NCI-H1417 (cell line): ENCODE measurements around the gene UQCRHL.

ENCODE experiments used
- DNase-seq, 3 experiments: peaks; one replicate each; lab custom pipeline; 2025; lab: John Stamatoyannopoulos, UW

UQCRHL gene

GRCh38 chr1:15797614-15798390 lies 9.6 kb downstream of the UQCRHL start:
- no peak for DNase-seq

DNA sequence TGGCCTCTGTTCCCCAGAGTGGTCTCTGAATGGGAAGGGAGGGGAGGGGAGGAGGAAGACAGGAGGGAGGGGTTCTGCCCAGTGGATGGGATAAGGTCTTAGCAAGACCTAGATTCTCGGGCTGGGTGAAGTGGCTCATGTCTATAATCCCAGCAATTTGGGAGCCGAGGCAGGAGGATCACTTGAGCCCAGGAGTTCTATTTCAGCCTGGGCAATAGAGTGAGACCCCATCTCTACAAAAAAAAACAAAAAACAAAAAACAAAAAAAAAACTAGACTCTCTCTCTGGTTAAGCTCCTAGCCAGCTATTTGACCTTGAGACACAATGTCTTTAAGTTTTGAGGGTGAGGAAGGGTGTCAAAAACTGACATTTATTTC lies 11.4 kb downstream of the UQCRHL start:
- DNase-seq, result no peak

DNA sequence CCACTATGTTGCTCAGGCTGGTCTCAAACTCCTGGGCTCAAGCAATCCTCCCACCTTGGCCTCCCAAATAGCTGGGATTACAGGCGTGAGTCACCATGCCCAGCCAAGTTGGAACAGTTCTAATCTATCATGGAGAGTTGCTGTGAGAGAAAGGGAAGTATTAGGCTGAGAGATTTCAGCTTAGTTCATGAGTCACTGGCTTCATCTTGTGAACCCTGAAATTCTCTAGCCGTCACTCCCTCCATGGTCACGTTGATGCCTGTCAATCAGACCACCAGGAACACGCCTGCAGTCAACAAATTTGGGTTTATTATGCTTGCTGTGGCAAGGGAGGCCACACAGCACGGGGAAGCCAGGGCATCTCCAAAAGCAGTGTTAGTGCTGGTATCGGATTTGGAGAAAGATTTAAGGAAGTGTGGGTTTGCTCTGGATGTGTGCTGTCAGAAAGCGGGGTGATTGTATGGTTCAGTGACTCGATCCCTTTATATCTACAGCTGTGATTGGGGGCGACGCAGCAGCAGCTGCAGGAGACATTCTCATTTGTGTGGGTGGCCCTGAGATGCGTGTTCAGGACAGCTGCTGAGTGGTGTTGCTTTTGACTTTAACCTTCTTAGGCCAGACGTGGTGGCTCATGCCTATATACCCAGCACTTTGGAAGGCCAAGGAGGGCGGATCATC lies 18.7 kb downstream of the UQCRHL start:
- DNase-seq, result no peak

DNA sequence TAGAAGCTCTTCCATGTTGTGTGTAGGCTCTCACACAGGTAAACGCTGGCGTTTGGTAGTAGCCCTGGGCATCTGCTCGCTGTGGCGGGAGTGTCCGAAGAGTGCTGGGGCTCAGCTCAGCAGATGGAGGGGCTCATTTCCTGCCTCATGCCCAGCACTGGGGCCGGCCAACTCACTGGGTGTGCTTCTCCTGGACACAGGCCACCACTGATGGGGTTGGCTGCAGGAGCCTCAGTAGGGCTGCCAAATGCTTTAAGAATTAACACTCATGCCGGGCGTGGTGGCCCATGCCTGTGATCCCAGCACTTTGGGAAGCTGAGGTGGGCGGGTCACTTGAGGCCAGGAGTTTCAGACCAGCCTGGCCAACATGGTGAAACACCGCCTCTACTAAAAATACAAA lies 20.9 kb downstream of the UQCRHL start:
- DNase-seq, result no peak

GRCh38 chr1:15785683-15786082 lies 21.8 kb downstream of the UQCRHL start:
- no peak for DNase-seq

GRCh38 chr1:15777909-15778707 lies 29.3 kb downstream of the UQCRHL start:
- DNase-seq, result no peak

DNA sequence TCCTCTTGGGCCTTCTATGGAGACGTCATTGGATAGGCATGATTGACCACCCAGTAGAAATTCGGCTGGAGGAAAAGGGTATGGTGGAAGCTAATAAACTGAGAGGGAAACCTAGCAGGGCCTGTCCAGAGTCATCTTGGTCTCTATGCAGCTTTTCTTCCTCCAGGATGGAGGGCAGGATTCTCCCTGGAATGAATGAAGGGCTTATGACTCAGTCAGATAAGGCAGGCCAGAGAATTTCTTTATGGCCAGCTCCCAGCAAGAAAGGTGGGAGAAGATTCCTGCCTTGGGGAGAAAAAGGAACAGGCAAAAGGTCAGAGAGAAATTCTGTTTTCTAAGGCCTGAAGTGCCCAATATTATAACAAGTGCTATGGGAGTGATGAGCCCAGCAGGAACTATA lies 31.7 kb downstream of the UQCRHL start:
- DNase-seq, result no peak

- no peak for DNase-seq
Measured at GRCh38 chr1:15771836-15772515, 35.5 kb downstream of the UQCRHL start.

DNA sequence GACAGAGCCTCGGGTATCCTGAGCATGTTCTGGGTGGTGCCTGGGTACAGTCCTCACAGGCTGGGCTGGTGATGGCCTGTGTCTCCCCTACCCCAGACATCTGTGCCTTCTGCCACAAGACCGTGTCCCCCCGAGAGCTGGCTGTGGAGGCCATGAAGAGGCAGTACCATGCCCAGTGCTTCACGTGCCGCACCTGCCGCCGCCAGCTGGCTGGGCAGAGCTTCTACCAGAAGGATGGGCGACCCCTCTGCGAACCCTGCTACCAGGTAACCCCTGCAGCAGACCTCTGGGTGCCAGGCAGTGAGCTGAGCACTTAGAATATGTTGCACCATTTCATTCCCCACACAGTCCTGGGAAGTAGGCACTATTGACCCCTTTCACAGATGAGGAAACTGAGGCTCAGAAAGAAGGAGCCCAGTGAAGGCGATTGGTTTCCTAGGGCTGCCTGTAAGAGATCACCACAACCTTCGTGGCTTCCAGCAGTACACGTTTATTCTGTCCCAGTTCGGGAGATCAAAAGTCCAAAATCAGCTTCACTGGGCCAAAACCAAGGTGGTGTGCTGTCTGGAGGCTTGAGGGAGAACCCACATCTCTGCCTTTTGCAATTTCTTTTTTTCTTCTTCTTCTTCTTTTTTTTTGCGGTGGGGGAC lies 37.0 kb downstream of the UQCRHL start:
- DNase-seq, result no peak

DNA sequence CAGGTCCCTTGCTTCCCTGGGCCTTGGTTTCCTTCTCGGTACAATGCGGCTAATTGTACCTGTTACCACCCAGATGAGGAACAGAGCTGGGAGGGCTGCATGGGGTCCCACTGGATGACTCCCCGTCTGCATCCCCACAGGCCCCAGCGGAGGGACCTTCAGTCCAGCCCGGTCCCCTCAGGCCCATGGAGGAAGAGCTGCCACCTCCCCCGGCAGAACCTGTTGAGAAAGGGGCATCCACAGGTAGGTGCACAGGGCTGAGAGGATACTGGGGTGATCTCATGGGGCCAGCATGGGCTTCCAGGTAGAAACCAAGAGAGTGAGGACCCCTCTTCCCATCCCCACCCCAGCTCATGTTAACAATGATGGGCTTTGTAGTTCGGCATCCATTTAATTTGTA lies 39.1 kb downstream of the UQCRHL start:
- DNase-seq, result no peak

DNA sequence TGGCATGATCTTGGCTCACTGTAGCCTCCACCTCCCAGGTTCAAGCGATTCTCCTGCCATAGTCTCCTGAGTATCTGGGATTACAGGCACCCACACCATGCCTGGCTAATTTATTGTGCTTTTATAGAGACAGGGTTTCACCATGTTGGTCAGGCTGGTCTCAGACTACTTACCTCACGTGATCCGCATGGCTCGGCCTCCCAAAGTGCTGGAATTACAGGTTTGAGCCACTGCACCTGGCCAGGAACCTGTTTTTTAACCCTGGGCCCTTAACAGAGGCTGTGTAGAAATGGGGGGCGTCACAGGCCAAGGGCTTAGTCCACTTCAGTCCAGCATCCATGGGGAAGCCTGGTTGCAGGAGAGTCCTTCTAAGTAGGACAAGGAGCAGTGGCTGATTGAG lies 39.5 kb downstream of the UQCRHL start:
- no peak for DNase-seq

GRCh38 chr1:15765495-15766194 lies 41.8 kb downstream of the UQCRHL start:
- DNase-seq, result no peak

DNA sequence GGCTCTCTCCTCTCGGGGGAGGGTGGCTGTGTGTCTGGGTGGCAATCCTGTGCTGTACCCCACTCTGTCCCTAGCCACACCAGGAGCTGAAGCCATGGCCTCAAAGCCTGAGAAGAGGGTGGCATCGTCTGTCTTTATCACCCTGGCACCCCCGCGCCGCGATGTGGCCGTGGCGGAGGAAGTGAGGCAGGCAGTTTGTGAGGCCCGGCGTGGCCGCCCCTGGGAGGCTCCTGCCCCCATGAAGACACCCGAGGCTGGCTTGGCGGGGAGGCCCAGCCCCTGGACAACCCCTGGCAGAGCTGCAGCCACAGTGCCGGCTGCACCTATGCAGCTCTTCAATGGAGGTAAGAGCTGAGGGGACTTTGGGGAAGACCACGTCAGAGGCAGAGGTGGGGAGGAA lies 42.6 kb downstream of the UQCRHL start:
- DNase-seq, result no peak

DNA sequence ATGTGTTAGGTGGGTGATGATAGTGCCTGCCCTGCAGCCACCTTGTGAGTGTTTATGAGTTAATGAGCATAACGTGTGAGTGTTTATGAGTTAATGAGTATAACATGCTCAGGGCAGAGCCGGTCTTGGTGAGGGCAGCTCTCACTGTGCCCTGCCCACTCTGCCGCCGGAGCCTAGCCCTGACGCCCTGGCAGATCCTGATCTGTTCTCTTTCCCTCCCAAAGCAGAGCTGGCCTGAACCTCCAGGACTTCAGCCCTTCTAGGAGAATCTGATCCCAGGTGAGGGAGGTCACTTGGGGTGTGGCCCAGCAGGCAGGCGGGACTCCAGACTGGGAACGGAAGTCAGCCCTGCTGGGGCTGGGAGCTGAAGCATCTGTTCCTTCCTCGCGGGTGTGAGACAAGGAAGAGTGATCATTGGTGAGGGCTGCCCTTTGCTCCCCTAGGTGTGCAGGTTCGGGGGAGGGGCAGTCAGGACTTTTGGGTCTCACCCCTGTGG lies 43.1 kb downstream of the UQCRHL start:
- no peak for DNase-seq

DNA sequence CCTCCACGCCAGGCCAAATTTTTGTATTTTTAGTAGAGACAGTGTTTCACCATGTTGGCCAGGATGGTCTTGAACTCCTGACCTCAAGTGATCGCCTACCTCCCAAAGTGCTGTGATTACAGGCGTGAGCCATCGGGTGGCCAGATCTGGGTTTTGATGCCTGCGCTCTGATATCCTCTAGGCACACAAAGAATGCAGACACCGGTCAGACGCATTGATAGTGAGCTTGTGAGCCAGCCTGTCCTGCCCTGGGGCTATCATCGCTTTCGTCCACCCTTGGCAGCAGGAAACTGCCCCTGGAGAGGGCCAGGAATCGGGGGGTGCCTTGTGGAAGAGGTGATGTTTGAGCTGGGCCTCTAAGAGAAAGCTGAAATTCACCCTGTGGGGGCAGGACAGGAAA lies 44.9 kb downstream of the UQCRHL start:
- DNase-seq, result no peak

GRCh38 chr1:15761366-15762128 lies 45.9 kb downstream of the UQCRHL start:
- DNase-seq, result no peak

- DNase-seq, result no peak
Measured at GRCh38 chr1:15760520-15761211, 46.8 kb downstream of the UQCRHL start.

- DNase-seq, result peak in 2 of 3 experiments; percentile 46 to 71
Measured at GRCh38 chr1:15758953-15759661, 48.3 kb downstream of the UQCRHL start.
